ENCODE results near the gene TIMM44.
"Not testable (repeated sequence)": the region's sequence is repeated elsewhere in the genome, so short reads cannot be mapped to it uniquely, and the experiment has no call there.

Gene TIMM44

GRCh38 chr19:7942981-7943443, 454 bp downstream of the TIMM44 start:
- DNase-seq = no peak

GRCh38 chr19:7941895-7942596, 1.4 kb downstream of the TIMM44 start:
- no peak for DNase-seq

- no peak for DNase-seq
Measured at GRCh38 chr19:7940841-7941240, 2.6 kb downstream of the TIMM44 start.

- DNase-seq = no peak
Measured at GRCh38 chr19:7934766-7935165, 8.7 kb downstream of the TIMM44 start.

GRCh38 chr19:7933828-7934725, 9.4 kb downstream of the TIMM44 start:
- no peak for DNase-seq

GRCh38 chr19:7933411-7933810, 10.1 kb downstream of the TIMM44 start:
- DNase-seq = no peak

- DNase-seq = no peak
Measured at GRCh38 chr19:7932930-7933300, 10.6 kb downstream of the TIMM44 start.

GRCh38 chr19:7932276-7932929, 11.1 kb downstream of the TIMM44 start:
- DNase-seq = no peak

- DNase-seq = no peak
Measured at GRCh38 chr19:7931221-7932061, 12.0 kb downstream of the TIMM44 start.

GRCh38 chr19:7930765-7931164, 12.7 kb downstream of the TIMM44 start:
- DNase-seq = no peak

- not testable (repeated sequence) for DNase-seq
Measured at GRCh38 chr19:7930030-7930429, 13.4 kb downstream of the TIMM44 start.

GRCh38 chr19:7928741-7929701, 14.4 kb downstream of the TIMM44 start:
- DNase-seq = peak; percentile 41 to 77 (median 68)

GRCh38 chr19:7928334-7928706, 15.1 kb downstream of the TIMM44 start:
- no peak for DNase-seq

GRCh38 chr19:7927605-7928333, 15.7 kb downstream of the TIMM44 start:
- no peak for DNase-seq

- DNase-seq = no peak
Measured at GRCh38 chr19:7926727-7927604, 16.5 kb downstream of the TIMM44 start.

GRCh38 chr19:7926021-7926726, 17.3 kb downstream of the TIMM44 start, which contains the start of gene CTXN1:
Gene CTXN1, minus strand, starts transcription at chr19:7926135. Its CDS starts 597 bp downstream, at chr19:7925538.
- DNase-seq = peak; percentile 59 to 72 (median 66)

- peak; percentile 58 to 79 (median 64) for DNase-seq
Measured at GRCh38 chr19:7925171-7925851, 18.2 kb downstream of the TIMM44 start.

- no peak for DNase-seq
Measured at GRCh38 chr19:7924651-7925170, 18.8 kb downstream of the TIMM44 start.
